Testis (tissue), 2 donors: ENCODE data around the gene CRYGN.

Experiments
- POLR2A ChIP-seq: fragments of 450-650 bp; IDR thresholded peaks from one replicate; pipeline ENCODE4 v1.6.1; 2017; ENCODE audit warnings: antibody characterized with exemption, mild to moderate bottlenecking, moderate library complexity
- TF ChIP-seq, protein P1 (sequence below), 3 experiments: fragments of 450-650 bp in 2 of 3; fragments of 200-600 bp in 1 of 3; sonication (generic) in 1 of 3; IDR thresholded peaks; one replicate each; pipeline ENCODE4 v1.5.1; 2016 to 2019; ENCODE audit warnings: antibody characterized with exemption in 3 of 3, mild to moderate bottlenecking in 2 of 3, moderate library complexity in 1 of 3

DNA sequence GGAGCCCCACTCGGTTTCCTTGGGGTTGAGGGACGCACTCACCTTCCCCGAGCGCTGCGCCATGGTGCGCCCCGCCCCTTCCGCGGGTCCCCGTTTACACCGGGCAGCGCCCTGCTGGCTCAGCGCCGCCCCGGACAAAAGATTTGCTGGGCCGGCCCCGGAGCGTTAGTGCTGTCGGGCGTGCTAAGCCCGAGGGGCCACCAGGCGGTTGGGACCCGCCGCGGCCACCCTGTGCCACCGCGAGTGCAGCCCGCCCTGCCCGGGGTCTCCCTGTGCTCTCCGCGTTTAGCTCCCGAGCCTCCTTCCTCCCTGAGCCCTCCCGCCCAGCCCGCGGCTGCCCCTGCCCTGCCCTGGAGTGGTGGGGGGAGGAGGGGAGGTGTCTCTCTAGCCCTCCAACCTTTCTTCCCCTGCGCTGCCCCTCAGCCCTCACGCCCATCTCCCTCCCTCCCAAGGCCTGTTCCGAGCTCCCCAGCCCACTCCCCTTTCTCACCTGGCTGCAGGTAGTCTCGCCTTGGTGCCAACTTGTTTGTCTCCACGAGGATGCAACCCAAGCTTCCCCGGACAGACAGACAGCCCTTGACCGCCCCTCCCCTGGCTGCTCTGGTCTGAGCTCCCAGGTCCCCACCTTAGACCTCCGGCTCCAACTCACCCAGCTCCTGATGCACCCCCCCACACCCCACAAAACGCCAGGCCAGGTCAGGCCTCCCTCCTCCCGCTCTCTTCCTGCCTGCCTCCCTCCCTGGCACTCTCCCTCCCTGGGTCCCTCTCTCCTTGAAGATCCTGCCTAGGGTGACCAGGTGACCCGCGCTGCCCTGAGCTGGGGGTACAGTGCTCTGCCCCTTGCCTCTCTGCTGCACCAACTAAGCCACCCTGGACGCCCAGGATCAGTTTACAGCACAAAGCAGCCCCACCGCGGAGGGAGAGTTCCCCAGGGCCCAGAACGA lies at the start of gene CRYGN:
- TF ChIP-seq, protein P1, sequence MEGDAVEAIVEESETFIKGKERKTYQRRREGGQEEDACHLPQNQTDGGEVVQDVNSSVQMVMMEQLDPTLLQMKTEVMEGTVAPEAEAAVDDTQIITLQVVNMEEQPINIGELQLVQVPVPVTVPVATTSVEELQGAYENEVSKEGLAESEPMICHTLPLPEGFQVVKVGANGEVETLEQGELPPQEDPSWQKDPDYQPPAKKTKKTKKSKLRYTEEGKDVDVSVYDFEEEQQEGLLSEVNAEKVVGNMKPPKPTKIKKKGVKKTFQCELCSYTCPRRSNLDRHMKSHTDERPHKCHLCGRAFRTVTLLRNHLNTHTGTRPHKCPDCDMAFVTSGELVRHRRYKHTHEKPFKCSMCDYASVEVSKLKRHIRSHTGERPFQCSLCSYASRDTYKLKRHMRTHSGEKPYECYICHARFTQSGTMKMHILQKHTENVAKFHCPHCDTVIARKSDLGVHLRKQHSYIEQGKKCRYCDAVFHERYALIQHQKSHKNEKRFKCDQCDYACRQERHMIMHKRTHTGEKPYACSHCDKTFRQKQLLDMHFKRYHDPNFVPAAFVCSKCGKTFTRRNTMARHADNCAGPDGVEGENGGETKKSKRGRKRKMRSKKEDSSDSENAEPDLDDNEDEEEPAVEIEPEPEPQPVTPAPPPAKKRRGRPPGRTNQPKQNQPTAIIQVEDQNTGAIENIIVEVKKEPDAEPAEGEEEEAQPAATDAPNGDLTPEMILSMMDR (IDR thresholded peaks at IDR 0.05) = no peak
- no peak for TF ChIP-seq POLR2A
